HG03175 (cell line): ENCODE results near the gene HIKESHI.
A peak's percentile ranks its signal among the peaks of the same experiment; 100 is the strongest.
"Not testable (repeated sequence)": the region's sequence is repeated elsewhere in the genome, so short reads cannot be mapped to it uniquely, and the experiment has no call there.

Source experiments
- ATAC-seq: cut with Tn5 transposase; IDR thresholded peaks from one replicate; pipeline ENCODE4 v1.9.1; 2021; ENCODE audit warnings: mild to moderate bottlenecking, moderate library complexity; ENCODE audit not compliant: unreplicated experiment

The HIKESHI gene

GRCh38 chr11:86292912-86293616 lies 9.0 kb upstream of the HIKESHI start:
- peak; percentile 90 for ATAC-seq

DNA sequence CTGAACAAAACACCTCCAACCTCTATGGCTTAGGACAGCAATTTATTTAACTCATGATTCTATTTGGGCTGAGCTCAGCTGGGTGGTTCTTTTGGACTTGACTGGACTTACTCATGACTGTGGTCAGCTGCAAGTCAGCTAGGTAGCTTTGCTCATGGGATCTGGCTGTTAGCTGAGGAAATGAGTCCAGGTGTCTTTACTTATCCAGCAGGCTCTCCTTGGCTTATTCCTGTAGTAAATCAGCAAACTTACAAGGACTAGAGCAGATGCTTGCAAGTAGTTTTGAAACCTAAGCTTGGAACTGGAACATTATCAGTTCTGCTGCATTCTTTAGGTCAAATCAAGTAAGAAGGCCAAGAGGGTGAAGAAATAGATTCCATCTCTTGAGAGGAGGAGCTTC lies 8.0 kb upstream of the HIKESHI start:
- ATAC-seq: no peak

DNA sequence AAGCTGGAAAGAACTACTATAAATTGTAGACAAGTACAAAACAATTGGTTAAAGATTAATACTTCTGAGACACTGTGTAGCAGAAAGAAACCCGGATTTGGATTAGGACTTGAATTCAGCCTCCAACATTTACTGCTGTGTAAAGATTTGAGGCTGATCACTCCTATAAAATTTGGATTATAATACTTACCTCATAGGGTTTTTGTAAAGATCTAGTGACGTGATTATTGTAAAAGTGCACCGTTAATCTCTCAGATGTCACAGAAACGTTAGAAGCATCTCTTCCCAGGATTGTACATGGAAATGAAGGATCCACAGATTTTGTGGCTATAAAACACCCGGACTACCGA lies 323 bp upstream of the HIKESHI start:
- no peak for ATAC-seq

DNA sequence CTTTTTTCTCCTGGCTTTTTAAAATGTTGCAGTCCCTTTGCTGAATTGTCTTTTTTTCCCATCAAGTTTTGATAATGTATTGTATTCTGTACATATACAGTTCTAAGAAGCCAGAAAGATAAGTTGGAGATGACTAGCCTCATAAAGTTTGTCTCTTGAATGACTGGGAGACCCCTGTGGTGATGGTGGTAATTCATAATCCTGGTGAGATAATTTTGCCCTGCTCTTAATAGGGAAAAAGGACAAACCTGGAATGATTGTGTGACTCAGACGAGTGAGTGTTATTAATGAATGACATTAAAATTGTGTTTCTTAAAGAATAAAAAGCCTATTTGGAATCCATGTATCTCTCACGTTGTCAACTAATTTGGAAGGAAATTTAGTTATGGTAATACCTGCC lies 1.2 kb downstream of the HIKESHI start:
- ATAC-seq: no peak

DNA sequence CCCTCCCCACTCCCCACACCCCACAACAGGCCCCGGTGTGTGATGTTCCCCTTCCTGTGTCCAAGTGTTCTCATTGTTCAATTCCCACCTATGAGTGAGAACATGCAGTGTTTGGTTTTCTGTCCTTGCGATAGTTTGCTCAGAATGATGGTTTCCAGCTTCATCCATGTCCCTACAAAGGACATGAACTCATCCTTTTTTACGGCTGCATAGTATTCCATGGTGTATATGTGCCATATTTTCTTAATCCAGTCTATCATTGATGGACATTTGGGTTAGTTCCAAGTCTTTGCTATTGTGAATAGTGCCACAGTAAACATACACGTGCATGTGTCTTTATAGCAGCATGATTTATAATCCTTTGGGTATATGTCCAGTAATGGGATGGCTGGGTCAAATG lies 6.7 kb downstream of the HIKESHI start:
- ATAC-seq: not testable (repeated sequence)

DNA sequence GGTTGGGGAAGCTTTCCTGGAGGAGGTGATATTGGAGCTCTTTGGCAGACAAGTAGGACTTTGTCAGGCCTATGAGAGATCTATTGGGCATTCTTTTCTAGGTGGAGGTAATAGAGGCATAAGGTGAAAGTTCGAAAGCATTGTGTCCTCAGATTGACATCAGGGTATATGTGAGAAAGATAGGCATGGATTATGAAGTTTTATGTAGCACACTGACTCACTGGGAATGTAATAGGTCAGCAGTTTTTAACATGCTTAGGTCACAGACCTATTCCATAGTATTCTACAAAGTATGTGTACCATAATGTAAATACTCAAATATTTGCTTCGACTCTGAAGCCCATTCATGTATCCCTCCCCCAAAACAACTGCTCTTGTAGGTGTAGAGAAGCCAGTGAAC lies 11.8 kb downstream of the HIKESHI start:
- no peak for ATAC-seq

- no peak for ATAC-seq
Measured at GRCh38 chr11:86314636-86315035, 12.6 kb downstream of the HIKESHI start.

GRCh38 chr11:86335131-86335767 lies 33.2 kb downstream of the HIKESHI start:
- no peak for ATAC-seq

GRCh38 chr11:86337227-86337626 lies 35.2 kb downstream of the HIKESHI start:
- no peak for ATAC-seq

DNA sequence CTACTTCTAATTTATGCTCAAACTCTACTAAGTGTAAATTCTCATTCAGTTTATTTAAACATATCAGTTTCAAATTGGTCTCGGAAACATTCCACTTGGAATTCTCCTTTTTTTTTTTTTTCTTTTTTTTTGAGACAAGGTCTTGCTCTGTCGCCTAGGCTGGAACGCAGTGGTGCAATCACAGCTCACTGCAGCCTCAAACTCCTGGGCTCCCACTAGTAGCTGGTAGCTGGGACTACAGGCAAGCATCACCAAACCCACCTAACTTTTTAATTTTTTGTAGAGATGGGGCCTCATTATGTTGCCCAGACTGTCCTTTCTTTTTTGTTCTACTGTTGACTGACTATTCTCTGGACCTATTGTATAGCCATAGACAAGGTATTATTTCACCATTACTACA lies 39.3 kb downstream of the HIKESHI start:
- ATAC-seq: no peak

DNA sequence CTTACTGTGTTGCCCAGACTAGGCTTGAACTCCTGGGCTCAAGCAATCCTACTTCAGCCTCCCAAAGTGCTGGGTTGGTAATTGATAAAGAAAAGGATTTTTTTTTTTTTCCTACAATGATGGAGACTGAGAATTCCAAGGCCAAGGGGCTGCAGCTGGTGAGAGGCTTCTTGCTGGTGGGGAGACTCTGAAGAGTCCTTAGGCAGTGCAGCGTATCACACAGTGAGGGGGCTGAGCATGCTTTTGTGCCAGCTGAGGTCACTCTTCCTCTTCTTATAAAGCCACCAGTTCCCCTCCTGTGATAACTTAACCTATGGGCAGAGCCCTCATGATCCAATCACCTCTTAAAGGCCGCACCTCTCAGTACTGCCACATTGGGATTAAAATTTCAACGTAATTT lies 44.5 kb downstream of the HIKESHI start:
- ATAC-seq: no peak

DNA sequence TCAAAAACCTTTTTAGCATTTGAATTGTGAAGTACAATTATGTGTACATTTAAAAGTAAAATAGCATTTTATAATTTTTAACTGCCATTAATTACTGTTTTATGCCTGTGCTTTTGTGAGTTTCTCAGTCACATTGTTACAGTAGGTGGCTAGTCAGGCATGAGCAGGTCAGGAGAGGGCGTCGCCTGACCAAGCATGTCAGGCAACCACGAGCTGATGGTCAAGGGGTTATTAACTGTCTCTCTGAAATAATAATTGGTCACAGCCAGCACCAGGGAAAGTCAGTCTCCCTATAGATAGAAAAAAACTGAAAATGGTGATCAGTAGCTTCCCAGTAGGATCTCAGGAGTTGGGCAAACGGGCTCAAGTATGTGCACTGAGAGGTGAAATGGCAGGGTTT lies 53.2 kb downstream of the HIKESHI start:
- ATAC-seq: no peak

DNA sequence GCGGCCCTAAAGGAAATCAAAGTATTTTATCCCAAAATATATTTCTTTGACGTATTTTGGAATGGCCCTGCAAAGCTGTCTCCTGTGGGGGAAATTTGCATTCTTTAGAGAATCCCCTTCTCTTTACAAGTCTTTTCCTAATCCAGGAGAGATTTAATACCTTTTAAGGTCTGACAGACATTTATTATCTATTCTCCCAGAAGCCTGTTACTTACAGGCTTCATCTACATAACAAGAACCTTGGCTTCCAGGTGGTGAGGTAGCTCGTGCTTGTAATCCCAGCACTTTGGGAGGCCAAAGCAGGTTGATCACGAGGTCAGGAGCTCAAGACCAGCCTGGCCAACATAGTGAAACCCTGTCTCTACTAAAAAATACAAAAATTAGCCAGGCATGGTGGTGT lies 55.4 kb downstream of the HIKESHI start:
- ATAC-seq: not testable (repeated sequence)

- ATAC-seq: no peak
Measured at GRCh38 chr11:86358720-86359119, 56.7 kb downstream of the HIKESHI start.

DNA sequence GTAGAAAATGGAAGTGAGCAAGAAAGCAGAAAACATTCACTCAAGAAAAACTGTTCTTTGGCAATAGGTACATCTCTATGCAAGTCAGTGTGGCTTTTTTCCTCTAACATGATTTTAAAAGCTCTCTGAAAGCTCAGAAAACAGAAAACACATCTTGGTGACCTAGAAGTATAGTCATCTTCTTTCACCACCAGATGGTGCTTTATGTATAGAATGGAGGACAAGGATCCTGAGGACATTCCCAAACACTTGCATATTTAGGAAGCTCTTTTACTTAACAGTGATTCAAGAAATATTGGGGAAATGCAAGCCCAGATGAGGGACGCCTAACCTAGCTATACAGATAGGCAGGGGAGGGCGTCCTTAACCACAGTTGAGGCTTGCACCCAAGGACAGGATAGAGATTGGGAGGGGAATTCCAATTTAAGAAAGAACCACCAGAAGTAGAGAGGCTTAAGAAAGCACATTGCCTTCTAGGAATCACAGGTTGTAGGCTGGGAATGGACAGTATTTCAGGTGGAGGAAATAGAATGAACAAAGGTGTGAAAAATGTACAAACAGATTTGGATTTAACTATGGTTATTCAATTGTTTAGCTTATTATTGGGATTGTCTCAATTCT lies 58.8 kb downstream of the HIKESHI start:
- no peak for ATAC-seq

DNA sequence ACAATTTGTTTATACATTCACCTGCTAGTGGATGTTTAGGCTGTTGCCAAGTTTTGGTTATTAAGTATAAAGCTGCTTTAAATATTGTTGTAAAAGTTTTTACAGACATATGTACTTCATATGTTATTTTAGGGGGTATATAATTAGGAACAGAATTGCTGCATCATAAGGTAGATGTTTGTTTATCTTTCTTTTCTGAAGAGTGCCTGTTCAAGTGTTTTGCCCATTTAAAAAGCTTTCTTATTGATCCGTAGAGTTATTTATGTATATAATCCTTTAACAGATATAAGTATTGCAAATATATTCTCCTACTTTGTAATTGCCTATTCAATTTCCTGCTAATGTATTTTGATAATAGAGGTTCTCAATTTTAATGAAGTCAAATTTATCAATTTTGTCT lies 61.4 kb downstream of the HIKESHI start:
- no peak for ATAC-seq

- no peak for ATAC-seq
Measured at GRCh38 chr11:86365546-86365945, 63.5 kb downstream of the HIKESHI start.

DNA sequence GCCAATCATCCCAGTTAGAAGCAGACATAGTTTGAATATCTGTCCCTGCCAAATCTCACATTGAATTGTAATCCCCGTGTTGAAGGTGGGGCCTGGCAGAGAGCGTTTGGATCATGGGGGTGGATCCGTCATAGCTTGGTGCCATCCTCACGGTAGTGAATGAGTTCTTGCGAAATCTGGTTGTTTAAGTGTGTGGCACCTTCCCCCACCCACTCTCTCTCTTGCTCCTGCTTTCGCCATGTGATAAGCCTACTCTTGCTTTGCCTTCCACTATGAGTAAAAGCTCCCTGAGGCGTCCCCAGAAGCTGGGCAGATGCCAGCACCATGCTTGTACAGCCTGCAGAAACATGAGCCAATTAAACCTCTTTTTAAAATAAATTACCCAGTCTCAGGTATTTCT lies 67.6 kb downstream of the HIKESHI start:
- ATAC-seq: no peak

- ATAC-seq: no peak
Measured at GRCh38 chr11:86370171-86370570, 68.1 kb downstream of the HIKESHI start.

GRCh38 chr11:86370922-86371594 lies 69.0 kb downstream of the HIKESHI start:
- ATAC-seq: no peak

DNA sequence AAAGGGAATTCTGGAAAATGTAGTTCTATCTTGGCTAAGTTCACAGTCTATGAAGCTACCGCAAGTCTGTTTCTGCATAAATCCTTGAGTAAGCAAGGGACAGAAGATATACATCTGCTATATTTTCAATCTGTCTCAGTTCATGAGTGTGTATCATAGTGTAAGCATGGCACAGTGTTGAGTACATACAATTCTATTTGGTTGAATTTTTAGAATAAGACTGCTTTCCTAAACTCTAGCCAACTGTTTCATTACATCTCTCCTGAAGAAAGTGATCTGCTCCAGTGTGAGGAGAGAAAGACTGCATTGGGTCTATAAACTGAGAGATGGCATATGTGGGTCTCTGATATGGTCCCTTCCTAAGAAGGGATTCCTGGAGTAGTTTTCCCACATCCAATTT lies 70.0 kb downstream of the HIKESHI start:
- ATAC-seq: no peak

DNA sequence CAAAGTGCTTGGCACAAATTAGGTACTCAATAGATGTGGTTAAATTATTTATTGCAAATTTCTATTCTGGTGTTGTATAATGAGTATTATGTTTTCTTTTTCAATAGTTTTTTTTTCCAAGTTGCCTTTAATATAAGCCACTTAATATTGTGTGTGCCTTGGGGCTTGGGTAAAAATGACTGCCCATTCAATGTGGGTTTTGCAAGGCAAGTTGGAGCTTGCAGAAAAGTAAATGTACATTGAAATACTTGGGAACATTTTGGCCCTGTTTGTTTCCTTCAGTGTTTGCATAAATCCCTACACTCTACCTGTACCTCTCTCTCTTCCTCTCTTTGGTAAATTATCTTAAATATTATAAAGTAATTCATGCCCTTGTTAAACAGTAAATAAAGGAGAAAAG lies 70.5 kb downstream of the HIKESHI start:
- ATAC-seq: no peak
